HCT116 (cell line): ENCODE results near the gene NOL4L. TPM values are rescaled to one million over a fixed set of nuclear protein-coding genes. Genes with fewer than 3 reads are reported as not detected.
A peak's percentile ranks its signal among the peaks of the same experiment; 100 is the strongest.

Experiments used
- ATAC-seq: fragments of 200-7000 bp; cut with Tn5 transposase; 2 replicates; pipeline ENCODE4 v1.9.1; 2020; ENCODE audit warnings: mild to moderate bottlenecking, moderate library complexity
- BruUV-seq: library from RNA; stranded (reverse); fragments of 400-500 nt; replicated peaks from 2 replicates; lab custom pipeline; 2021; lab: Mats Ljungman, UMichigan
- CTCF ChIA-PET: fragments of 300-600 bp; sonication (Branson Sonifier 250); formaldehyde crosslinking; loops from one replicate; lab custom pipeline; 2021; ENCODE audit warnings: antibody characterized with exemption; lab: Charles Lee
- POLR2A ChIA-PET: fragments of 300-600, 350-600 bp; sonication (Branson Sonifier 250); formaldehyde crosslinking; loops from one replicate; lab custom pipeline; 2021; ENCODE audit warnings: antibody characterized with exemption; lab: Charles Lee
- RAD21 ChIA-PET, 2 experiments: fragments of 300-600 bp; sonication (Branson Sonifier 250); formaldehyde crosslinking; loops; one replicate each; lab custom pipeline; 2023; ENCODE audit warnings: low total read pairs in 2 of 2; ENCODE audit not compliant: uncharacterized antibody in 2 of 2, unreplicated experiment in 2 of 2, low non-redundant PET in 1 of 2; lab: Charles Lee
- DNase-seq: peaks from one replicate; pipeline ENCODE4 v3.0.0-alpha.2; 2010; ENCODE audit warnings: low read depth, low spot score
- H2AFZ ChIP-seq: fragments of 200-600 bp; shearing (Covaris generic), sonication (generic); 2 replicates; pipeline ENCODE4 v1.6.1; 2017; ENCODE audit warnings: low read depth, mixed run types, mixed read lengths, antibody characterized with exemption, low read length; ENCODE audit not compliant: poor library complexity, severe bottlenecking
- H3K27ac ChIP-seq: 2 replicates; pipeline ENCODE4 v1.5.1; 2012; ENCODE audit warnings: low read depth, low read length
- H3K27me3 ChIP-seq: fragments of 200-600 bp; sonication (generic); 2 replicates; pipeline ENCODE4 v1.6.1; 2016; ENCODE audit warnings: mixed run types, low read length, mixed read lengths; ENCODE audit not compliant: insufficient read depth
- H3K36me3 ChIP-seq, 2 experiments: fragments of 200-500 bp in 1 of 2; fragments of 200-600 bp in 1 of 2; sonication (Bioruptor generic) in 1 of 2; sonication (generic) in 1 of 2; 2 replicates each; pipeline versions ENCODE4 v1.5.1 to v1.6.1; 2014 to 2016; ENCODE audit warnings: low read length in 2 of 2, inconsistent platforms in 1 of 2, mixed read lengths in 1 of 2, mixed run types in 1 of 2; ENCODE audit not compliant: insufficient read depth in 2 of 2, control insufficient read depth in 1 of 2
- H3K4me1 ChIP-seq, 2 experiments: fragments of 200-600 bp in 1 of 2; sonication (generic) in 1 of 2; 2 replicates each; pipeline versions ENCODE4 v1.5.1 to v1.6.1; 2012 to 2017; ENCODE audit warnings: low read length in 2 of 2, inconsistent platforms in 1 of 2, mild to moderate bottlenecking in 1 of 2, mixed read lengths in 1 of 2, mixed run types in 1 of 2, moderate library complexity in 1 of 2; ENCODE audit not compliant: insufficient read depth in 2 of 2, control insufficient read depth in 1 of 2
- H3K4me2 ChIP-seq: fragments of 200-600 bp; sonication (generic); 2 replicates; pipeline ENCODE4 v1.6.1; 2017; ENCODE audit warnings: mixed run types, low read length, mixed read lengths
- H3K4me3 ChIP-seq, 2 experiments: fragments of 200-600 bp in 1 of 2; sonication (generic) in 1 of 2; replicated peaks in 1 of 2; 2 replicates each; pipeline ENCODE4 v1.5.1; 2011 to 2016; ENCODE audit warnings: low read length in 2 of 2, control low read depth in 1 of 2, low read depth in 1 of 2, mild to moderate bottlenecking in 1 of 2, mixed read lengths in 1 of 2, mixed run types in 1 of 2
- H3K79me2 ChIP-seq: fragments of 200-600 bp; sonication (generic); 2 replicates; pipeline ENCODE4 v1.6.1; 2017; ENCODE audit warnings: mild to moderate bottlenecking, mixed run types, low read length, moderate library complexity, mixed read lengths; ENCODE audit not compliant: insufficient read depth
- H3K9ac ChIP-seq: fragments of 200-600 bp; sonication (generic); 2 replicates; pipeline ENCODE4 v1.6.1; 2016; ENCODE audit warnings: low read length, mixed read lengths
- H3K9me2 ChIP-seq: fragments of 200-600 bp; sonication (generic), shearing (Covaris generic); 2 replicates; pipeline ENCODE4 v1.6.1; 2017; ENCODE audit warnings: mixed run types, mild to moderate bottlenecking, moderate library complexity; ENCODE audit not compliant: insufficient read depth
- H3K9me3 ChIP-seq, 2 experiments: fragments of 200-500 bp in 1 of 2; fragments of 200-600 bp in 1 of 2; sonication (Bioruptor generic) in 1 of 2; sonication (generic) in 1 of 2; 2 replicates each; pipeline ENCODE4 v1.6.1; 2014 to 2017; ENCODE audit warnings: low read length in 2 of 2, mixed read lengths in 2 of 2, inconsistent platforms in 1 of 2, low read depth in 1 of 2, mild to moderate bottlenecking in 1 of 2, mixed run types in 1 of 2, moderate library complexity in 1 of 2; ENCODE audit not compliant: control insufficient read depth in 1 of 2, insufficient read depth in 1 of 2
- H4K20me1 ChIP-seq: fragments of 200-600 bp; sonication (generic), shearing (Covaris generic); 2 replicates; pipeline ENCODE4 v1.6.1; 2017; ENCODE audit warnings: mixed run types, mild to moderate bottlenecking, moderate library complexity; ENCODE audit not compliant: insufficient read depth
- CBX3 ChIP-seq: IDR thresholded peaks from 2 replicates; pipeline ENCODE4 v1.6.1; 2012; ENCODE audit warnings: low read depth
- EZH2 ChIP-seq: fragments of 200-600 bp; sonication (generic); IDR thresholded peaks from 2 replicates; pipeline ENCODE4 v1.6.1; 2017; ENCODE audit warnings: antibody characterized with exemption, mixed run types
- JUND ChIP-seq: IDR thresholded peaks from 2 replicates; pipeline ENCODE4 v1.6.1; 2012
- SIN3A ChIP-seq: IDR thresholded peaks from 2 replicates; pipeline ENCODE4 v1.6.1; 2012; ENCODE audit warnings: low read depth
- YY1 ChIP-seq: IDR thresholded peaks from 2 replicates; pipeline ENCODE4 v1.6.1; 2011; ENCODE audit warnings: low read length, low read depth, moderate library complexity, mild to moderate bottlenecking; ENCODE audit not compliant: insufficient replicate concordance; ENCODE audit errors: extremely low read depth
- intact Hi-C: fragments of 100-400 bp; cut with micrococcal nuclease; formaldehyde crosslinking; loops from 2 replicates; pipeline ENCODE4 v1.10.0; 2022
- total RNA-seq: library from RNA; stranded (reverse); gene quantifications from one replicate; pipeline ENCODE4 v1.2.1, GENCODE V29; 2021; ENCODE audit not compliant: unreplicated experiment
- TF ChIP-seq, protein P1 (sequence below), 3 experiments: fragments of 200-600 bp in 1 of 3; sonication (generic) in 1 of 3; IDR thresholded peaks in 2 of 3; conservative IDR thresholded peaks in 1 of 3; 2 replicates each; pipeline ENCODE4 v1.5.1; 2012 to 2017; ENCODE audit warnings: low read depth in 2 of 3, low read length in 2 of 3, antibody characterized with exemption in 1 of 3, borderline replicate concordance in 1 of 3, control low read depth in 1 of 3, mild to moderate bottlenecking in 1 of 3, mixed read lengths in 1 of 3, mixed run types in 1 of 3, moderate library complexity in 1 of 3; ENCODE audit not compliant: insufficient read depth in 1 of 3

Gene NOL4L
- total RNA-seq, 1 experiment from 2014 or later = 5.9 TPM

DNA sequence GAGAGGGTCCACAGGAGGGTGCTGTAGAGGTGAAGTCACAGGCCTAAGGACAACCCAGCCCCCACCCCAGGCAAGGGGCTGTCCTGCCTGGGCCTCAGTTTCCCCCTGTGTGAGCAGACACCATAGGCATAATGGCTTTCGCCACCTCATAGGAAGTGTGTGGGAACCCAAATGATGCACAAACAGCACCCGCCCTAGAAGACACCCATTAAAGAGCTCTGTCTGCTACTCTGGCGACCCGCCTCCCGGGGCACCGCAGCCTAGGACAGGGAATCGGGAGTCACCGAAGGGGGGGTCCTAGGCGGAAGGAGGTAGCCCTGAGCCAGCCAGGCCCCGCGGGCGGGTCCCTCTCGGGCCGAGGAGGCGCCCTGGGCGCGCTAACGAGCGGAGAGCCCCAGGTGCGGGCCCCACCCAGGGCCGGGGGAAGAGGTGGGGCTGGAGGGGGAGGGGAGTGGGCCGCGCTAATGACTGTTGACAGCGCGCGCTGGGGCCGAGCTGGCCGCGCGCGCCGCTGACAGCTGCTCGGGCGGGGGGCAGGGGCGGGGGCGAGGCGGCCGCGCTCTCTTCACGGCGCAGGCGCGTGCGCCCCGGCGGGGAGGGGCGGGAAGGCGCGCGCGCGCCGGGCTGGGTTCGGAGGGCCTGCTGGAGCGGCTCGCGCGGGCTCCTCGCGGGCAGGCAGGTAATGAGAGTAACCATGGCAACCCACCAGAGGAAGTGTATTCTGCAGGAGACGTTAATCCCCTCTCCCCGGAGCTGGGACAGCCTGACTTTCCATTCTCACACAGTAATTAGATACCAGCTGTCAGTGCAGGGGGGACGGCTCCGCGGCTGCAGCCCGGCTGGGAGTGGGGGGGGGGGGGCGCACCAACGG, 48.9 kb downstream of the NOL4L start:
- CTCF ChIA-PET = interaction anchor here (0.6 to 2.6 kb wide), 3 partner anchors 11 to 130 kb away, joined by 3 to 7 read pairs (median 3); no protein-coding TSS in a partner anchor
- peak overlapping the region; percentile 41 to 53 for H3K4me3 ChIP-seq
- RAD21 ChIA-PET = interaction anchor here (0.6 to 0.7 kb wide), 3 partner anchors 33 to 304 kb away, joined by 3 to 4 read pairs (median 3); partner anchors contain the start of gene DNMT3B (in 1 of the 2)
- DNase-seq (peak; percentile 7), ATAC-seq (peak; percentile 78)
- H2AFZ ChIP-seq = no peak overlapping the region
- POLR2A ChIA-PET = no interaction called here
- H3K9ac ChIP-seq = no peak overlapping the region
- peak overlapping the region; percentile 85 for H3K4me2 ChIP-seq
- H3K27me3 ChIP-seq = no peaks in the 10 kb centered on the region
- no peaks in the 10 kb centered on the region for H3K36me3 ChIP-seq
- H3K9me3 ChIP-seq = no peaks in the 10 kb centered on the region
- no peaks in the 10 kb centered on the region for H3K9me2 ChIP-seq
- H4K20me1 ChIP-seq = no peaks in the 10 kb centered on the region
- TF ChIP-seq YY1 (no peak), CBX3 (no peak), EZH2 (no peak), JUND (no peak), SIN3A (no peak)
- TF ChIP-seq, protein P1, sequence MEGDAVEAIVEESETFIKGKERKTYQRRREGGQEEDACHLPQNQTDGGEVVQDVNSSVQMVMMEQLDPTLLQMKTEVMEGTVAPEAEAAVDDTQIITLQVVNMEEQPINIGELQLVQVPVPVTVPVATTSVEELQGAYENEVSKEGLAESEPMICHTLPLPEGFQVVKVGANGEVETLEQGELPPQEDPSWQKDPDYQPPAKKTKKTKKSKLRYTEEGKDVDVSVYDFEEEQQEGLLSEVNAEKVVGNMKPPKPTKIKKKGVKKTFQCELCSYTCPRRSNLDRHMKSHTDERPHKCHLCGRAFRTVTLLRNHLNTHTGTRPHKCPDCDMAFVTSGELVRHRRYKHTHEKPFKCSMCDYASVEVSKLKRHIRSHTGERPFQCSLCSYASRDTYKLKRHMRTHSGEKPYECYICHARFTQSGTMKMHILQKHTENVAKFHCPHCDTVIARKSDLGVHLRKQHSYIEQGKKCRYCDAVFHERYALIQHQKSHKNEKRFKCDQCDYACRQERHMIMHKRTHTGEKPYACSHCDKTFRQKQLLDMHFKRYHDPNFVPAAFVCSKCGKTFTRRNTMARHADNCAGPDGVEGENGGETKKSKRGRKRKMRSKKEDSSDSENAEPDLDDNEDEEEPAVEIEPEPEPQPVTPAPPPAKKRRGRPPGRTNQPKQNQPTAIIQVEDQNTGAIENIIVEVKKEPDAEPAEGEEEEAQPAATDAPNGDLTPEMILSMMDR (IDR thresholded peaks at IDR 0.05 in 2 of 3, conservative IDR thresholded peaks at IDR 0.05 in 1 of 3; ENCODE audit: borderline replicate concordance in 1 of 3, insufficient read depth in 1 of 3, low read depth in 2 of 3, low read length in 2 of 3) = no peak
- H3K27ac ChIP-seq = no peak overlapping the region
- no TSS peak for BruUV-seq
- intact Hi-C loops = no loop called here
- H3K4me1 ChIP-seq = peaks cover 15 to 52% of the 10 kb centered on the region in 2 experiments; a peak in 3 of 4 replicates
- H3K79me2 ChIP-seq = no peaks in the 10 kb centered on the region
